DOHH2 (cell line): ENCODE data around the gene BGN.

Experiments used
- H3F3A ChIP-seq: fragments of 200-600 bp; sonication (generic), shearing (Covaris generic); 2 replicates; pipeline ENCODE4 v1.6.0; 2016; ENCODE audit warnings: antibody characterized with exemption, mild to moderate bottlenecking; ENCODE audit not compliant: control insufficient read depth, insufficient read depth
- H3K27ac ChIP-seq: fragments of 200-600 bp; sonication (generic); 2 replicates; pipeline ENCODE4 v1.5.1; 2014; ENCODE audit warnings: low read depth, mild to moderate bottlenecking, low read length, moderate library complexity
- H3K27me3 ChIP-seq: fragments of 200-600 bp; sonication (generic); 2 replicates; pipeline ENCODE4 v1.6.1; 2014; ENCODE audit warnings: mild to moderate bottlenecking, low read length, mixed read lengths; ENCODE audit not compliant: control insufficient read depth
- H3K36me3 ChIP-seq: fragments of 200-600 bp; sonication (generic); 2 replicates; pipeline ENCODE4 v1.6.1; 2014; ENCODE audit warnings: mild to moderate bottlenecking, low read length, moderate library complexity, mixed read lengths; ENCODE audit not compliant: control insufficient read depth
- H3K4me1 ChIP-seq: fragments of 200-600 bp; sonication (generic); 2 replicates; pipeline ENCODE4 v1.6.1; 2014; ENCODE audit warnings: mild to moderate bottlenecking, low read length, mixed read lengths; ENCODE audit not compliant: control insufficient read depth
- H3K4me2 ChIP-seq: fragments of 200-600 bp; sonication (generic); 2 replicates; pipeline ENCODE4 v1.6.0; 2014; ENCODE audit warnings: mild to moderate bottlenecking, low read length, moderate library complexity
- H3K4me3 ChIP-seq: fragments of 200-600 bp; sonication (generic); 2 replicates; pipeline ENCODE4 v1.5.1; 2014; ENCODE audit warnings: mild to moderate bottlenecking, low read length, mixed read lengths
- H3K79me2 ChIP-seq: fragments of 200-600 bp; sonication (generic); 2 replicates; pipeline ENCODE4 v1.6.1; 2014; ENCODE audit warnings: mild to moderate bottlenecking, low read length, mixed read lengths; ENCODE audit not compliant: control insufficient read depth
- H3K9me2 ChIP-seq: fragments of 200-600 bp; sonication (generic); replicated peaks from 2 replicates; pipeline ENCODE4 v1.6.1; 2014; ENCODE audit warnings: mild to moderate bottlenecking, low read length, mixed read lengths; ENCODE audit not compliant: control insufficient read depth
- H3K9me3 ChIP-seq: fragments of 200-600 bp; sonication (generic); 2 replicates; pipeline ENCODE4 v1.6.1; 2014; ENCODE audit warnings: antibody characterized with exemption, low read length, mixed read lengths; ENCODE audit not compliant: control insufficient read depth, insufficient read depth
- H4K20me1 ChIP-seq: fragments of 200-600 bp; sonication (generic); 2 replicates; pipeline ENCODE4 v1.6.0; 2014; ENCODE audit warnings: low read depth, mild to moderate bottlenecking, antibody characterized with exemption, low read length, moderate library complexity; ENCODE audit not compliant: control insufficient read depth, insufficient read depth
- EZH2phosphoT487 ChIP-seq: fragments of 200-600 bp; sonication (generic); IDR thresholded peaks from 2 replicates; pipeline ENCODE4 v1.6.1; 2017; ENCODE audit warnings: borderline replicate concordance, mild to moderate bottlenecking, antibody characterized with exemption, low read length, moderate library complexity, mixed read lengths
- TF ChIP-seq, protein P1 (sequence below): fragments of 200-600 bp; sonication (generic); IDR thresholded peaks from one replicate; pipeline ENCODE4 v1.5.1; 2014; ENCODE audit warnings: antibody characterized with exemption, mild to moderate bottlenecking, low read depth, low read length; ENCODE audit not compliant: poor library complexity, severe bottlenecking

The BGN gene

DNA sequence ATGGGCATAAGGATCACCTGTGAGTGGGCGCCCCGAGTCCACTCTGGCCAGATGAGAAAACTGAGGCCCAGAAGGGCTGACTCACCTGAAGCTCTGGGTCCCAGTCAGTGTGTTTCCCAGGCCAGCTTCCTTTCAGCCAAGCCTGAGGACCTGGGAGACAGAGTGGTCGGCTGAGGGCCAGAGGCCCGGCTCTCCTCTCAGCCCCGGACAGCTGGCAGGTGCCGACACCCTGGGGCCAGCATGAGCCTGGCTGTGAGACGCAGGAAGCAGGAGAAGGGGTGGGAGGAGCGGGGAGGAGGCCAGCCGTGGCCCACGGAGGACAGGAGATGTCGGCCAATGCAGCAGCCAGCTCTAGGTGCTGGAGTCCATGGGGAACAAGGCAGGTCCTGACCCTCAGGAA lies 51.6 kb downstream of the BGN start:
- no peaks in the 10 kb centered on the region for H3K9me2 ChIP-seq
- H3K4me2 ChIP-seq = no peak overlapping the region
- no peaks in the 10 kb centered on the region for H4K20me1 ChIP-seq
- H3K27me3 ChIP-seq = no peaks in the 10 kb centered on the region
- no peak overlapping the region for H3K27ac ChIP-seq
- H3K9me3 ChIP-seq = no peaks in the 10 kb centered on the region
- TF ChIP-seq, protein P1, sequence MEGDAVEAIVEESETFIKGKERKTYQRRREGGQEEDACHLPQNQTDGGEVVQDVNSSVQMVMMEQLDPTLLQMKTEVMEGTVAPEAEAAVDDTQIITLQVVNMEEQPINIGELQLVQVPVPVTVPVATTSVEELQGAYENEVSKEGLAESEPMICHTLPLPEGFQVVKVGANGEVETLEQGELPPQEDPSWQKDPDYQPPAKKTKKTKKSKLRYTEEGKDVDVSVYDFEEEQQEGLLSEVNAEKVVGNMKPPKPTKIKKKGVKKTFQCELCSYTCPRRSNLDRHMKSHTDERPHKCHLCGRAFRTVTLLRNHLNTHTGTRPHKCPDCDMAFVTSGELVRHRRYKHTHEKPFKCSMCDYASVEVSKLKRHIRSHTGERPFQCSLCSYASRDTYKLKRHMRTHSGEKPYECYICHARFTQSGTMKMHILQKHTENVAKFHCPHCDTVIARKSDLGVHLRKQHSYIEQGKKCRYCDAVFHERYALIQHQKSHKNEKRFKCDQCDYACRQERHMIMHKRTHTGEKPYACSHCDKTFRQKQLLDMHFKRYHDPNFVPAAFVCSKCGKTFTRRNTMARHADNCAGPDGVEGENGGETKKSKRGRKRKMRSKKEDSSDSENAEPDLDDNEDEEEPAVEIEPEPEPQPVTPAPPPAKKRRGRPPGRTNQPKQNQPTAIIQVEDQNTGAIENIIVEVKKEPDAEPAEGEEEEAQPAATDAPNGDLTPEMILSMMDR = no peak
- TF ChIP-seq EZH2phosphoT487 = no peak
- H3K4me3 ChIP-seq = no peak overlapping the region
- no peaks in the 10 kb centered on the region for H3F3A ChIP-seq
- H3K36me3 ChIP-seq = no peaks in the 10 kb centered on the region
- H3K79me2 ChIP-seq = no peaks in the 10 kb centered on the region
- H3K4me1 ChIP-seq = no peaks in the 10 kb centered on the region

- H4K20me1 ChIP-seq = no peaks in the 10 kb centered on the region
- TF ChIP-seq EZH2phosphoT487 = no peak
- TF ChIP-seq, protein P1 = no peak
- H3K27ac ChIP-seq = no peak overlapping the region
- no peak overlapping the region for H3K4me3 ChIP-seq
- no peaks in the 10 kb centered on the region for H3K36me3 ChIP-seq
- H3F3A ChIP-seq = no peaks in the 10 kb centered on the region
- no peaks in the 10 kb centered on the region for H3K4me1 ChIP-seq
- H3K79me2 ChIP-seq = no peaks in the 10 kb centered on the region
- no peaks in the 10 kb centered on the region for H3K27me3 ChIP-seq
- no peaks in the 10 kb centered on the region for H3K9me2 ChIP-seq
- no peaks in the 10 kb centered on the region for H3K9me3 ChIP-seq
- H3K4me2 ChIP-seq = no peak overlapping the region
Measured at GRCh38 chrX:153547195-153547594, 52.4 kb downstream of the BGN start.

DNA sequence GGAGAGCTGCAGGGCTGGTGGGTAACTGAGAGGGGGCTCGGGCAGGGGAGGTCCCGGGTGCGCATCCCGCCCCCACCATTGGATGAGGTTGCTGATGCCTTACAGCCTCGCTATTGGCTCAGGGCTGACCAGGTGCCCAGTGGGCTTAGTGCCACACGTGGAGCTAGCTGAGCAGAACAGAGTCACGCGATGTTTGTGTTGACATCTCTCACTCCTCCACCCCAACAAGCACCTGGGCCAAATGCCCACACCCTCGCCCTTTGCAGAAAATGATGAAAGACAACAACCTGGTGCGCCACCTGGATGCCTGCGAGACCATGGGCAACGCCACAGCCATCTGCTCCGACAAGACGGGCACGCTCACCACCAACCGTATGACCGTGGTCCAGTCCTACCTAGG lies 54.5 kb downstream of the BGN start:
- H3K9me2 ChIP-seq = no peaks in the 10 kb centered on the region
- TF ChIP-seq, protein P1 = no peak
- TF ChIP-seq EZH2phosphoT487 = no peak
- no peaks in the 10 kb centered on the region for H3K27me3 ChIP-seq

GRCh38 chrX:153549807-153550206 lies 55.0 kb downstream of the BGN start:
- no peaks in the 10 kb centered on the region for H3K4me1 ChIP-seq
- no peaks in the 10 kb centered on the region for H3K27me3 ChIP-seq
- no peaks in the 10 kb centered on the region for H3K36me3 ChIP-seq
- no peak overlapping the region for H3K4me3 ChIP-seq
- no peaks in the 10 kb centered on the region for H3K9me2 ChIP-seq
- no peaks in the 10 kb centered on the region for H3K9me3 ChIP-seq
- no peak overlapping the region for H3K4me2 ChIP-seq
- H3K27ac ChIP-seq = no peak overlapping the region
- no peaks in the 10 kb centered on the region for H3K79me2 ChIP-seq
- H3F3A ChIP-seq = no peaks in the 10 kb centered on the region
- no peaks in the 10 kb centered on the region for H4K20me1 ChIP-seq
- TF ChIP-seq EZH2phosphoT487 = no peak
- TF ChIP-seq, protein P1 = peak; percentile 30

More for the DNA sequence above, 54.5 kb downstream of the BGN start:
- H3F3A ChIP-seq = no peaks in the 10 kb centered on the region
- H3K4me1 ChIP-seq = no peaks in the 10 kb centered on the region
- H3K9me3 ChIP-seq = no peaks in the 10 kb centered on the region
- H4K20me1 ChIP-seq = no peaks in the 10 kb centered on the region
- no peaks in the 10 kb centered on the region for H3K79me2 ChIP-seq
- H3K4me2 ChIP-seq = no peak overlapping the region
- H3K36me3 ChIP-seq = no peaks in the 10 kb centered on the region
- no peak overlapping the region for H3K4me3 ChIP-seq
- no peak overlapping the region for H3K27ac ChIP-seq
